IMR-90 (cell line): ENCODE measurements around the gene MPP4. TPM values are rescaled to one million over a fixed set of nuclear protein-coding genes. Genes with fewer than 3 reads are reported as not detected.

ENCODE experiments used
- ATAC-seq: fragments of 200-7000 bp; cut with Tn5 transposase; 2 replicates; pipeline ENCODE4 v1.9.1; 2020; ENCODE audit warnings: low read depth, mild to moderate bottlenecking, moderate library complexity
- BruUV-seq: library from RNA; stranded (reverse); fragments of 400-500 nt; replicated peaks from 2 replicates; lab custom pipeline; 2021; lab: Mats Ljungman, UMichigan
- CTCF ChIA-PET: fragments of 300-600 bp; formaldehyde crosslinking; extraction: SDS; loops from one replicate; lab custom pipeline; 2021; ENCODE audit warnings: antibody characterized with exemption; lab: Yijun Ruan, JAX
- POLR2A ChIA-PET: fragments of 300-600 bp; sonication (Branson Sonifier 250); formaldehyde crosslinking; loops from one replicate; lab custom pipeline; 2022; ENCODE audit warnings: antibody characterized with exemption; ENCODE audit not compliant: unreplicated experiment; lab: Charles Lee
- DNase-seq: peaks from one replicate; pipeline ENCODE4 v3.0.0; 2013
- H2AFZ ChIP-seq: replicated peaks from 2 replicates; pipeline ENCODE3; 2013; ENCODE audit warnings: low read length, mild to moderate bottlenecking; ENCODE audit not compliant: poor library complexity
- H2AK5ac ChIP-seq: 2 replicates; pipeline ENCODE4 v1.6.1; 2013; ENCODE audit warnings: low read depth, low read length, inconsistent platforms
- H2AK9ac ChIP-seq: replicated peaks from 2 replicates; pipeline ENCODE3; 2013; ENCODE audit warnings: mild to moderate bottlenecking, low read depth, low read length, moderate library complexity; ENCODE audit not compliant: poor library complexity
- H2BK120ac ChIP-seq: 2 replicates; pipeline ENCODE4 v1.6.1; 2013; ENCODE audit warnings: low read depth, low read length, inconsistent platforms
- H2BK15ac ChIP-seq: 3 replicates; pipeline ENCODE4 v1.6.1; 2013; ENCODE audit warnings: low read depth, low read length, inconsistent platforms
- H2BK20ac ChIP-seq: 2 replicates; pipeline ENCODE4 v1.6.1; 2013; ENCODE audit warnings: low read depth, mild to moderate bottlenecking, inconsistent platforms, low read length, moderate library complexity
- H2BK5ac ChIP-seq: 2 replicates; pipeline ENCODE4 v1.6.1; 2013; ENCODE audit warnings: mild to moderate bottlenecking, low read depth, low read length, inconsistent platforms; ENCODE audit not compliant: poor library complexity, severe bottlenecking
- H3K14ac ChIP-seq: replicated peaks from 2 replicates; pipeline ENCODE4 v1.6.1; 2013; ENCODE audit warnings: low read depth, low read length, inconsistent platforms
- H3K18ac ChIP-seq: 2 replicates; pipeline ENCODE4 v1.6.1; 2013; ENCODE audit warnings: low read depth, low read length, control low read depth
- H3K23ac ChIP-seq: 2 replicates; pipeline ENCODE4 v1.6.1; 2013; ENCODE audit warnings: low read depth, low read length, inconsistent platforms
- H3K27ac ChIP-seq: 2 replicates; pipeline ENCODE4 v1.5.1; 2013; ENCODE audit warnings: mild to moderate bottlenecking, control low read depth, low read length; ENCODE audit not compliant: insufficient read depth
- H3K27me3 ChIP-seq: 2 replicates; pipeline ENCODE4 v1.6.1; 2013; ENCODE audit warnings: low read length; ENCODE audit not compliant: control insufficient read depth, insufficient read depth
- H3K36me3 ChIP-seq: 2 replicates; pipeline ENCODE4 v1.6.1; 2013; ENCODE audit warnings: low read length, mixed read lengths; ENCODE audit not compliant: control insufficient read depth, insufficient read depth
- H3K4ac ChIP-seq: 2 replicates; pipeline ENCODE4 v1.6.1; 2013; ENCODE audit warnings: low read depth, low read length, inconsistent platforms
- H3K4me1 ChIP-seq: 2 replicates; pipeline ENCODE4 v1.6.1; 2013; ENCODE audit warnings: low read length, mixed read lengths; ENCODE audit not compliant: control insufficient read depth, insufficient read depth
- H3K4me2 ChIP-seq: 2 replicates; pipeline ENCODE4 v1.6.1; 2013; ENCODE audit warnings: low read depth, mild to moderate bottlenecking, control low read depth, low read length, moderate library complexity
- H3K4me3 ChIP-seq: 2 replicates; pipeline ENCODE4 v1.5.1; 2013; ENCODE audit warnings: low read depth, mild to moderate bottlenecking, control low read depth, low read length, moderate library complexity; ENCODE audit not compliant: insufficient read depth
- H3K56ac ChIP-seq: 2 replicates; pipeline ENCODE4 v1.6.1; 2013; ENCODE audit warnings: low read length, inconsistent platforms; ENCODE audit not compliant: insufficient read depth; ENCODE audit errors: extremely low read depth
- H3K79me1 ChIP-seq, 2 experiments: 2 replicates each; pipeline ENCODE4 v1.6.1; 2013; ENCODE audit warnings: low read length in 2 of 2, inconsistent platforms in 1 of 2, low read depth in 1 of 2
- H3K9ac ChIP-seq: 2 replicates; pipeline ENCODE4 v1.6.1; 2013; ENCODE audit warnings: low read depth, low read length, control low read depth
- H3K9me1 ChIP-seq: 2 replicates; pipeline ENCODE4 v1.6.1; 2013; ENCODE audit warnings: low read length, inconsistent platforms; ENCODE audit not compliant: insufficient read depth
- H3K9me3 ChIP-seq: 2 replicates; pipeline ENCODE4 v1.6.1; 2013; ENCODE audit warnings: low read length; ENCODE audit not compliant: control insufficient read depth, insufficient read depth
- H4K20me1 ChIP-seq: 2 replicates; pipeline ENCODE4 v1.6.1; 2013; ENCODE audit warnings: low read length, inconsistent platforms; ENCODE audit not compliant: insufficient read depth
- H4K5ac ChIP-seq: 2 replicates; pipeline ENCODE4 v1.6.1; 2013; ENCODE audit warnings: mild to moderate bottlenecking, low read depth, low read length, control low read depth
- H4K8ac ChIP-seq, 2 experiments: 2 replicates each; pipeline ENCODE4 v1.6.1; 2013; ENCODE audit warnings: low read depth in 2 of 2, low read length in 2 of 2, control low read depth in 1 of 2, inconsistent platforms in 1 of 2
- H4K91ac ChIP-seq: 2 replicates; pipeline ENCODE4 v1.6.1; 2013; ENCODE audit warnings: low read depth, low read length, inconsistent platforms; ENCODE audit not compliant: insufficient read depth
- BHLHE40 ChIP-seq: fragments of 150-350 bp; IDR thresholded peaks from 2 replicates; pipeline ENCODE4 v1.6.1; 2016; ENCODE audit warnings: mild to moderate bottlenecking, low read depth, low read length
- FOS ChIP-seq: fragments of 150-350 bp; IDR thresholded peaks from 2 replicates; pipeline ENCODE4 v1.6.1; 2016; ENCODE audit warnings: low read depth, low read length
- RCOR1 ChIP-seq: IDR thresholded peaks from 2 replicates; pipeline ENCODE4 v1.6.1; 2012; ENCODE audit warnings: mild to moderate bottlenecking, low read length, improper control_type of control experiment; ENCODE audit not compliant: insufficient replicate concordance
- RFX5 ChIP-seq: IDR thresholded peaks from 2 replicates; pipeline ENCODE4 v1.8.0; 2012; ENCODE audit warnings: low read depth, mild to moderate bottlenecking, low read length, moderate library complexity
- WGBS, 2 experiments: methylation state at CpG; one replicate each; pipeline versions ENCODE4 v1.1.5 to v1.1.7; 2013; ENCODE audit warnings: missing lambda C conversion rate in 2 of 2; ENCODE audit not compliant: insufficient read length in 1 of 2; ENCODE audit errors: extremely low coverage in 2 of 2; 5-methylcytosine and 5-hydroxymethylcytosine counted together
- dilution Hi-C: fragments of 300-500 bp; cut with HindIII; formaldehyde crosslinking; loops from one replicate; pipeline ENCODE4 v1.14.3; 2018; ENCODE audit warnings: low sequenced_read_pairs; ENCODE audit not compliant: unreplicated experiment
- in situ Hi-C: fragments of 300-500 bp; cut with MboI; formaldehyde crosslinking; loops from 3 replicates; pipeline ENCODE4 v1.14.3; 2019; ENCODE audit warnings: low sequenced_read_pairs, inconsistent platforms, mixed read lengths
- intact Hi-C: fragments of 100-400 bp; cut with micrococcal nuclease; formaldehyde crosslinking; loops from 2 replicates; pipeline ENCODE4 v1.10.0; 2022
- polyA plus RNA-seq, 3 experiments: library from polyadenylated mRNA; depleted of rRNA; stranded (reverse); fragments of >200 nt; gene quantifications; 2 replicates each; pipeline ENCODE4 v1.2.3, GENCODE V29; 2012; ENCODE audit warnings: low replicate concordance in 1 of 3
- total RNA-seq: library from RNA; depleted of rRNA; stranded (reverse); fragments of >200 nt; gene quantifications from 2 replicates; pipeline ENCODE4 v1.2.3, GENCODE V29; 2012

MPP4 gene
- total and polyA plus RNA-seq, 2 of the 4 experiments (the other 2 are of a cell fraction), result 11.8 to 14.9 TPM

DNA sequence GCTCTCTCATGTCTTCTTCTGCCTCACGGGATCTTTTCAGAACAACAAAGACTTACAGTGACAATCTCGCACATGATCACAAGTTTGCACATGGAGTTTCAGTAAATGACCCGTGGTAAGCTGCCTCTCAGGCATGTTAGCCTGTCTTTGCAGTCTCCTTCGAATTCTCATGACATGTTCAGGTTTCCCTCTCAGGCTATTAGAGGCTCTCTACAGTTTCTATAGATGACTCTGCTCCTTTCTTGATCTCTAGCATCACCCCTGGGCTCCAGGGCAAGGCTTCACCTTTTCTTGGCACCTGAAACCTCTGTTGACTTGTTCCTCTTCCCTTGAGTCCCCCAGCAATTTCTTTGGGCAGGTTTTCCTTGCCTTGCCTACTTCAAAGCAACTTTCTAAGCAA lies 23.0 kb downstream of the MPP4 start:
- ATAC-seq (no peak), DNase-seq (no peak)
- H2BK15ac ChIP-seq, result no peak overlapping the region
- H3K36me3 ChIP-seq, result peaks cover 1% of the 10 kb centered on the region; the same call in 1 of the 2 replicates
- H4K5ac ChIP-seq, result no peak overlapping the region
- no peak overlapping the region for H3K9ac ChIP-seq
- H3K14ac ChIP-seq, result no peak overlapping the region
- no peak overlapping the region for H3K4me2 ChIP-seq
- intact Hi-C loops, result no loop called here
- no peak overlapping the region for H3K18ac ChIP-seq
- no peaks in the 10 kb centered on the region for H3K27me3 ChIP-seq
- no peaks in the 10 kb centered on the region for H4K20me1 ChIP-seq
- no peak overlapping the region for H2BK20ac ChIP-seq
- TF ChIP-seq FOS (no peak), BHLHE40 (no peak), RCOR1 (no peak), RFX5 (no peak)
- no peak overlapping the region for H2BK5ac ChIP-seq
- 100% methylated on average over 2 of the region's 4 CpGs; no CpG with 5 or more reads in 1 of the 2 experiments for WGBS, 2 experiments
- no peak overlapping the region for H2BK120ac ChIP-seq
- H3K9me1 ChIP-seq, result no peaks in the 10 kb centered on the region
- no peak overlapping the region for H2AK9ac ChIP-seq
- H3K56ac ChIP-seq, result no peak overlapping the region
- H3K23ac ChIP-seq, result no peak overlapping the region
- H4K91ac ChIP-seq, result no peak overlapping the region
- no peak overlapping the region for H2AFZ ChIP-seq
- no peaks in the 10 kb centered on the region for H3K79me1 ChIP-seq
- no TSS peak for BruUV-seq
- H3K27ac ChIP-seq, result no peak overlapping the region
- H2AK5ac ChIP-seq, result no peak overlapping the region
- H3K9me3 ChIP-seq, result no peaks in the 10 kb centered on the region
- dilution Hi-C loops, result no loop called here
- in situ Hi-C loops, result no loop called here
- no peak overlapping the region for H3K4ac ChIP-seq
- POLR2A ChIA-PET, result no interaction called here
- CTCF ChIA-PET, result no interaction called here
- no peak overlapping the region for H4K8ac ChIP-seq
- no peaks in the 10 kb centered on the region for H3K4me1 ChIP-seq
- no peak overlapping the region for H3K4me3 ChIP-seq
